WTC11 (cell line): ENCODE data around the gene MAST4.

Experiments
- ATF1 ChIP-seq: sonication (generic); formaldehyde crosslinking; IDR thresholded peaks from 2 replicates; pipeline ENCODE4 v1.8.1; 2023; ENCODE audit warnings: mild to moderate bottlenecking, moderate library complexity, missing genetic modification reagents
- ATF6 ChIP-seq: sonication (generic); formaldehyde crosslinking; IDR thresholded peaks from 2 replicates; pipeline ENCODE4 v1.8.1; 2023; ENCODE audit warnings: mild to moderate bottlenecking, missing genetic modification reagents
- TF ChIP-seq, protein P1 (sequence below): fragments of 200-600 bp; IDR thresholded peaks from 2 replicates; pipeline ENCODE4 v1.8.0; 2022; ENCODE audit warnings: antibody characterized with exemption

DNA sequence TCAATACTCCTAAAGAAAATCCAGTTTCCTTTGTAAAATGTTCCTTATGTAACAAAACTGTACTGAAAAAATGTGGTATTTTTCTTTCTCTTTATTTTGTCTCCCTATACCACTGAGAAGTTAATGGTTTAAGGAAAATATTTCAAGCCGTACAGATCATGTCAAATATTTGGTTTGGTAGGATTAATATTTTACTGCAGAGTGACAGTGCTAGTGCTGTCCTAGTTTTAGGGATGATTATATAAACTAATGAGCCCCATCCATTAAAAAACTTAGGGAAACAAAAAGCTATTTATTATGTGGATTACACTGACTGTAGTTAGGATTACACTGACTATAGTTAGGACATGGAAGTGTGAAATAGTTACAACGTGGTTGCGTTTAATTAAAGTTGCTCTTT is 391.3 kb downstream of the MAST4 start:
- TF ChIP-seq, protein P1, sequence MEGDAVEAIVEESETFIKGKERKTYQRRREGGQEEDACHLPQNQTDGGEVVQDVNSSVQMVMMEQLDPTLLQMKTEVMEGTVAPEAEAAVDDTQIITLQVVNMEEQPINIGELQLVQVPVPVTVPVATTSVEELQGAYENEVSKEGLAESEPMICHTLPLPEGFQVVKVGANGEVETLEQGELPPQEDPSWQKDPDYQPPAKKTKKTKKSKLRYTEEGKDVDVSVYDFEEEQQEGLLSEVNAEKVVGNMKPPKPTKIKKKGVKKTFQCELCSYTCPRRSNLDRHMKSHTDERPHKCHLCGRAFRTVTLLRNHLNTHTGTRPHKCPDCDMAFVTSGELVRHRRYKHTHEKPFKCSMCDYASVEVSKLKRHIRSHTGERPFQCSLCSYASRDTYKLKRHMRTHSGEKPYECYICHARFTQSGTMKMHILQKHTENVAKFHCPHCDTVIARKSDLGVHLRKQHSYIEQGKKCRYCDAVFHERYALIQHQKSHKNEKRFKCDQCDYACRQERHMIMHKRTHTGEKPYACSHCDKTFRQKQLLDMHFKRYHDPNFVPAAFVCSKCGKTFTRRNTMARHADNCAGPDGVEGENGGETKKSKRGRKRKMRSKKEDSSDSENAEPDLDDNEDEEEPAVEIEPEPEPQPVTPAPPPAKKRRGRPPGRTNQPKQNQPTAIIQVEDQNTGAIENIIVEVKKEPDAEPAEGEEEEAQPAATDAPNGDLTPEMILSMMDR, result no peak
- TF ChIP-seq ATF1 (no peak), ATF6 (CRISPR knock-in tag) (no peak)
